Keratinocyte (primary cell): ENCODE measurements around the gene KHNYN. TPM values are rescaled to one million over a fixed set of nuclear protein-coding genes. Genes with fewer than 3 reads are reported as not detected.

Experiments
- DNase-seq: peaks from one replicate; pipeline ENCODE4 v3.0.0-alpha.2; 2011; ENCODE audit warnings: low read depth, missing footprints, low spot score
- FAIRE-seq: peaks from 2 replicates; lab custom pipeline; 2011; peaks lifted over from hg19 to GRCh38; lab: Jason Lieb, UNC
- H2AFZ ChIP-seq: 2 replicates; pipeline ENCODE4 v1.6.0; 2012; ENCODE audit warnings: low read length, control low read depth, inconsistent platforms; ENCODE audit not compliant: control insufficient read depth
- H3K27ac ChIP-seq: 2 replicates; pipeline ENCODE4 v1.5.1; 2011; ENCODE audit warnings: low read length; ENCODE audit not compliant: control insufficient read depth, insufficient read depth
- H3K27me3 ChIP-seq: 3 replicates; pipeline ENCODE4 v1.6.0; 2011; ENCODE audit warnings: low read length; ENCODE audit not compliant: control insufficient read depth, insufficient read depth; ENCODE audit errors: extremely low read depth
- H3K36me3 ChIP-seq, 2 experiments: 2 replicates in 1 of 2; 3 replicates in 1 of 2; pipeline ENCODE4 v1.5.1; 2011; ENCODE audit warnings: low read length in 2 of 2, mild to moderate bottlenecking in 1 of 2; ENCODE audit not compliant: control insufficient read depth in 2 of 2, insufficient read depth in 2 of 2; ENCODE audit errors: extremely low read depth in 1 of 2
- H3K4me1 ChIP-seq: 3 replicates; pipeline ENCODE4 v1.5.1; 2011; ENCODE audit warnings: low read length; ENCODE audit not compliant: control insufficient read depth, insufficient read depth; ENCODE audit errors: extremely low read depth
- H3K4me2 ChIP-seq: 3 replicates; pipeline ENCODE4 v1.6.0; 2011; ENCODE audit warnings: low read depth, low read length; ENCODE audit not compliant: control insufficient read depth, insufficient read depth; ENCODE audit errors: extremely low read depth
- H3K4me3 ChIP-seq, 3 experiments: fragments of 200-600 bp in 1 of 3; sonication (generic) in 1 of 3; 2 replicates in 2 of 3; 3 replicates in 1 of 3; pipeline ENCODE4 v1.5.1; 2011 to 2016; ENCODE audit warnings: low read length in 3 of 3, mild to moderate bottlenecking in 3 of 3, control low read depth in 2 of 3, inconsistent platforms in 1 of 3, low read depth in 1 of 3, mixed read lengths in 1 of 3, mixed run types in 1 of 3, moderate library complexity in 1 of 3; ENCODE audit not compliant: control insufficient read depth in 2 of 3, insufficient read depth in 2 of 3; ENCODE audit errors: extremely low read depth in 1 of 3
- H3K79me2 ChIP-seq: 2 replicates; pipeline ENCODE4 v1.6.0; 2012; ENCODE audit warnings: low read length; ENCODE audit not compliant: control insufficient read depth, insufficient read depth
- H3K9ac ChIP-seq: 3 replicates; pipeline ENCODE4 v1.6.0; 2011; ENCODE audit warnings: low read length; ENCODE audit not compliant: control insufficient read depth, insufficient read depth; ENCODE audit errors: extremely low read depth
- H3K9me1 ChIP-seq: 3 replicates; pipeline ENCODE4 v1.6.0; 2011; ENCODE audit warnings: low read length; ENCODE audit not compliant: control insufficient read depth, insufficient read depth; ENCODE audit errors: extremely low read depth
- H3K9me3 ChIP-seq: 2 replicates; pipeline ENCODE4 v1.5.1; 2012; ENCODE audit warnings: low read depth, low read length; ENCODE audit not compliant: control insufficient read depth
- H4K20me1 ChIP-seq: 3 replicates; pipeline ENCODE4 v1.6.0; 2011; ENCODE audit warnings: low read length; ENCODE audit not compliant: control insufficient read depth, insufficient read depth; ENCODE audit errors: extremely low read depth
- EZH2 ChIP-seq: IDR thresholded peaks from one replicate; pipeline ENCODE4 v1.6.1; 2012; ENCODE audit warnings: inconsistent platforms, mild to moderate bottlenecking, low read length, moderate library complexity
- dilution Hi-C: fragments of 300-500 bp; cut with MboI; formaldehyde crosslinking; loops from one replicate; pipeline ENCODE4 v1.7.0; 2020; ENCODE audit warnings: low sequenced_read_pairs; ENCODE audit not compliant: extremely low pct_ligation_motif_present
- polyA plus RNA-seq, 5 experiments: library from polyadenylated mRNA; depleted of rRNA in 3 of 5; stranded (reverse) in 3 of 5; stranded (forward) in 1 of 5; unstranded in 1 of 5; fragments of >200 nt; gene quantifications; 1 replicate in 1 of 5; 2 replicates in 3 of 5; 3 replicates in 1 of 5; pipeline versions ENCODE4 v1.2.1 to v1.2.3, GENCODE V29; 2011 to 2012; ENCODE audit warnings: missing spikeins in 2 of 5, low read depth in 1 of 5, low replicate concordance in 1 of 5
- TF ChIP-seq, protein P1 (sequence below), 3 experiments: IDR thresholded peaks in 1 of 3; conservative IDR thresholded peaks in 1 of 3; optimal IDR thresholded peaks in 1 of 3; 2 replicates in 2 of 3; 3 replicates in 1 of 3; pipeline versions ENCODE3 to v1.5.1; 2011; ENCODE audit warnings: low read length in 3 of 3, mild to moderate bottlenecking in 3 of 3, moderate library complexity in 2 of 3, control low read depth in 1 of 3, inconsistent platforms in 1 of 3; ENCODE audit not compliant: insufficient read depth in 2 of 3; ENCODE audit errors: extremely low read depth in 1 of 3

Gene KHNYN
- polyA plus RNA-seq, 1 donor (not counting 4 experiments of a cell fraction or from before 2014, with no cell fraction given), result 26.0 TPM

DNA sequence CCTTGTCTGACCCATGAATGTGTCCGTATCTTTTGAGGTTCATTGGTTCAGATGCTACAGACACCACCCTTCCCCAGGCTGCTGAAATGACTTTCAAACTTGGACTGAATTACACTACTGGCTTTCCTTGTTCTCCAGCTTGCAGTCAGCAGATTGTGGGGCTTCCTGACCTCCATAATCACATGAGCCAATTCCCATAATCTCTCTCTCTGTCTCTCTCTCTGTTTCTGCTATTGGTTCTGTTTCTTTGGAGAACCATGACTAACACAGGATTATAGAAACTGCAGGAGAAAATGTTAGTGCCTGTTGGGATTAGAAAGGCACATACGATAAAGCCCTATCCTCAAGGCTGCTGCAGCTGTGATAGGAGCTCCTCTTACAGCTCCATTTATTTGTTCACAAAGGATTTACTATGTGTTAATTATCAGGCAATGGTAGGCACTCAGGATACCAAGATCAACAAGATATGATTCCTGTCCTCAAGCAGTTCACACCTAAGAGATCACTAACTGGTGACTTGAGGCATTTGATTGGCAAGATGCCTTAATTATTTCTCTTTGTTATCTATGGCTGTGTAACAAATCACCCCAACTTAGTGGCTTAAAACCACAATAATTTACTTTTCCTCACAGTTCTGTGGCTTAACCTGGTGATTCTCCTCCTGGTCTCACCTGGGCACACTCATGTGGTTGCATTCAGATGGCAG is 41.1 kb upstream of the KHNYN start:
- dilution Hi-C loops, result no loop called here
- peaks cover 6% of the 10 kb centered on the region for H3K4me1 ChIP-seq
- H3K27ac ChIP-seq, result no peak overlapping the region
- FAIRE-seq (no peak), DNase-seq (no peak)
- no peak overlapping the region for H3K9ac ChIP-seq
- H3K9me1 ChIP-seq, result no peaks in the 10 kb centered on the region
- no peaks in the 10 kb centered on the region for H4K20me1 ChIP-seq
- no peaks in the 10 kb centered on the region for H3K36me3 ChIP-seq
- no peak overlapping the region for H3K4me3 ChIP-seq
- no peaks in the 10 kb centered on the region for H3K9me3 ChIP-seq
- H2AFZ ChIP-seq, result no peak overlapping the region
- no peaks in the 10 kb centered on the region for H3K79me2 ChIP-seq
- H3K27me3 ChIP-seq, result no peaks in the 10 kb centered on the region
- H3K4me2 ChIP-seq, result no peak overlapping the region
- TF ChIP-seq, protein P1, sequence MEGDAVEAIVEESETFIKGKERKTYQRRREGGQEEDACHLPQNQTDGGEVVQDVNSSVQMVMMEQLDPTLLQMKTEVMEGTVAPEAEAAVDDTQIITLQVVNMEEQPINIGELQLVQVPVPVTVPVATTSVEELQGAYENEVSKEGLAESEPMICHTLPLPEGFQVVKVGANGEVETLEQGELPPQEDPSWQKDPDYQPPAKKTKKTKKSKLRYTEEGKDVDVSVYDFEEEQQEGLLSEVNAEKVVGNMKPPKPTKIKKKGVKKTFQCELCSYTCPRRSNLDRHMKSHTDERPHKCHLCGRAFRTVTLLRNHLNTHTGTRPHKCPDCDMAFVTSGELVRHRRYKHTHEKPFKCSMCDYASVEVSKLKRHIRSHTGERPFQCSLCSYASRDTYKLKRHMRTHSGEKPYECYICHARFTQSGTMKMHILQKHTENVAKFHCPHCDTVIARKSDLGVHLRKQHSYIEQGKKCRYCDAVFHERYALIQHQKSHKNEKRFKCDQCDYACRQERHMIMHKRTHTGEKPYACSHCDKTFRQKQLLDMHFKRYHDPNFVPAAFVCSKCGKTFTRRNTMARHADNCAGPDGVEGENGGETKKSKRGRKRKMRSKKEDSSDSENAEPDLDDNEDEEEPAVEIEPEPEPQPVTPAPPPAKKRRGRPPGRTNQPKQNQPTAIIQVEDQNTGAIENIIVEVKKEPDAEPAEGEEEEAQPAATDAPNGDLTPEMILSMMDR (optimal IDR thresholded peaks at IDR 0.05 in 1 of 3, IDR thresholded peaks at IDR 0.05 in 1 of 3, conservative IDR thresholded peaks at IDR 0.05 in 1 of 3; ENCODE audit: extremely low read depth in 1 of 3, insufficient read depth in 2 of 3, low read length in 3 of 3), result no peak
- TF ChIP-seq EZH2, result no peak

- dilution Hi-C loops, result no loop called here
- Histone ChIP-seq H3K9ac (no peak overlapping the region), H3K27ac (no peak overlapping the region), H3K9me1 (no peaks in the 10 kb centered on the region), H3K79me2 (no peaks in the 10 kb centered on the region), H3K4me1 (peaks cover 9% of the 10 kb centered on the region), H4K20me1 (no peaks in the 10 kb centered on the region), H3K36me3 (no peaks in the 10 kb centered on the region), H3K27me3 (no peaks in the 10 kb centered on the region), H2AFZ (no peak overlapping the region), H3K4me2 (no peak overlapping the region), H3K9me3 (no peaks in the 10 kb centered on the region), H3K4me3 (no peak overlapping the region)
- DNase-seq, result no peak
- no peak for TF ChIP-seq EZH2
- TF ChIP-seq, protein P1 (optimal IDR thresholded peaks at IDR 0.05 in 1 of 3, IDR thresholded peaks at IDR 0.05 in 1 of 3, conservative IDR thresholded peaks at IDR 0.05 in 1 of 3; ENCODE audit: extremely low read depth in 1 of 3, insufficient read depth in 2 of 3, low read length in 3 of 3), result no peak
- FAIRE-seq, result no peak
Measured at GRCh38 chr14:24389226-24389848, 40.4 kb upstream of the KHNYN start.
